ENCODE data around the gene APCDD1L. TPM values are rescaled to one million over a fixed set of nuclear protein-coding genes. Genes with fewer than 3 reads are reported as not detected.

APCDD1L gene
- total RNA-seq, 1 experiment from 2014 or later = 2.4 TPM

- no peak overlapping the region for H3K4me3 Mint-ChIP-seq
- TF ChIP-seq CREB1 (CRISPR knock-in tag; IDR thresholded peaks at IDR 0.05) = no peak
- no peak for TF ChIP-seq AR (CRISPR knock-in tag; IDR thresholded peaks at IDR 0.05)
- no peak for TF ChIP-seq E2F5 (CRISPR knock-in tag; IDR thresholded peaks at IDR 0.05)
- no peak for TF ChIP-seq JUN (CRISPR knock-in tag; IDR thresholded peaks at IDR 0.05)
- no peak for TF ChIP-seq SMAD4 (CRISPR knock-in tag; IDR thresholded peaks at IDR 0.05)
- no peak for TF ChIP-seq ZNF423 (CRISPR knock-in tag; IDR thresholded peaks at IDR 0.05)
- TF ChIP-seq ZSCAN18 (CRISPR knock-in tag; IDR thresholded peaks at IDR 0.05) = no peak
- TF ChIP-seq ATF2 (CRISPR knock-in tag; IDR thresholded peaks at IDR 0.05; ENCODE audit: borderline replicate concordance, low read depth) = no peak
- H3K9me3 Mint-ChIP-seq = peaks cover 63% of the 10 kb centered on the region
- ChIA-PET POLR2A (no interaction called here), CTCF (no interaction called here)
- H3K27me3 Mint-ChIP-seq (ENCODE audit: low read depth) = peaks cover 11% of the 10 kb centered on the region
- H3K36me3 Mint-ChIP-seq = peaks cover 27% of the 10 kb centered on the region
- H3K27ac Mint-ChIP-seq = no peak overlapping the region
- no peaks in the 10 kb centered on the region for H3K4me1 Mint-ChIP-seq
- ATAC-seq (no peak), DNase-seq (ENCODE audit: low spot score) (no peak)
Observed at GRCh38 chr20:58536289-58536688, 21.1 kb upstream of the APCDD1L start.

DNA sequence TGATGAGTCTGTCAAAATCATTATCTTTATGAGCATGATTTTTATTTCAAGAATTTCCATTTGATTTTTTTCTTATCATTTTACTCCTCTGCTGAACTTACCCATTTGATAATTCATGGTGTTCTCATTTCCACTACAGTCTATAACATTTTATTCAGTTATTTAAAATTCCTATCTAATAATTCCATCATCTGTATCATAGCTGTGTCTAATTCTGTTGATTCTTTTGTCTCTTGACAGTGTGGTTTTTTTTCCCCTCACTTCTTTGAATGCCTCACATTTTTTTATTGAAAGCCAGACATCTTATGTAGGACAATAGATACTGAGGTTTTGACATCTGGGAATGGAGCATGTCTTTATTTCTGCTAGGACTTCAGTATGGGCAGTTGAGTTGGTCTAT, 16.5 kb upstream of the APCDD1L start:
- CTCF ChIA-PET = no interaction called here
- H3K27me3 Mint-ChIP-seq (ENCODE audit: low read depth) = peaks cover 8% of the 10 kb centered on the region
- H3K9me3 Mint-ChIP-seq = peaks cover 73% of the 10 kb centered on the region
- POLR2A ChIA-PET = no interaction called here
- TF ChIP-seq ZNF281 (CRISPR knock-in tag; IDR thresholded peaks at IDR 0.05) = no peak
- no peak for TF ChIP-seq CREB1 (CRISPR knock-in tag; IDR thresholded peaks at IDR 0.05)
- TF ChIP-seq JUN (CRISPR knock-in tag; IDR thresholded peaks at IDR 0.05) = no peak
- TF ChIP-seq, protein P1, sequence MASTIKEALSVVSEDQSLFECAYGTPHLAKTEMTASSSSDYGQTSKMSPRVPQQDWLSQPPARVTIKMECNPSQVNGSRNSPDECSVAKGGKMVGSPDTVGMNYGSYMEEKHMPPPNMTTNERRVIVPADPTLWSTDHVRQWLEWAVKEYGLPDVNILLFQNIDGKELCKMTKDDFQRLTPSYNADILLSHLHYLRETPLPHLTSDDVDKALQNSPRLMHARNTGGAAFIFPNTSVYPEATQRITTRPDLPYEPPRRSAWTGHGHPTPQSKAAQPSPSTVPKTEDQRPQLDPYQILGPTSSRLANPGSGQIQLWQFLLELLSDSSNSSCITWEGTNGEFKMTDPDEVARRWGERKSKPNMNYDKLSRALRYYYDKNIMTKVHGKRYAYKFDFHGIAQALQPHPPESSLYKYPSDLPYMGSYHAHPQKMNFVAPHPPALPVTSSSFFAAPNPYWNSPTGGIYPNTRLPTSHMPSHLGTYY (CRISPR knock-in tag; IDR thresholded peaks at IDR 0.05) = no peak
- TF ChIP-seq ZSCAN18 (CRISPR knock-in tag; IDR thresholded peaks at IDR 0.05) = no peak
- TF ChIP-seq TCF7 (CRISPR knock-in tag; IDR thresholded peaks at IDR 0.05; ENCODE audit: low read depth) = no peak
- TF ChIP-seq OVOL2 (CRISPR knock-in tag; IDR thresholded peaks at IDR 0.05; ENCODE audit: borderline replicate concordance) = no peak
- H3K36me3 Mint-ChIP-seq = peaks cover 42% of the 10 kb centered on the region
- H3K4me1 Mint-ChIP-seq = no peaks in the 10 kb centered on the region
- DNase-seq (ENCODE audit: low spot score) = no peak
- no peak overlapping the region for H3K27ac Mint-ChIP-seq
- H3K4me3 Mint-ChIP-seq = no peak overlapping the region
- ATAC-seq = no peak
